Left hindlimb (tissue), 1 donor: ENCODE measurements around the gene RAB11FIP4.

Experiments
- DNase-seq: peaks from one replicate; pipeline ENCODE4 v3.0.0-alpha.2; 2018

Gene RAB11FIP4

DNA sequence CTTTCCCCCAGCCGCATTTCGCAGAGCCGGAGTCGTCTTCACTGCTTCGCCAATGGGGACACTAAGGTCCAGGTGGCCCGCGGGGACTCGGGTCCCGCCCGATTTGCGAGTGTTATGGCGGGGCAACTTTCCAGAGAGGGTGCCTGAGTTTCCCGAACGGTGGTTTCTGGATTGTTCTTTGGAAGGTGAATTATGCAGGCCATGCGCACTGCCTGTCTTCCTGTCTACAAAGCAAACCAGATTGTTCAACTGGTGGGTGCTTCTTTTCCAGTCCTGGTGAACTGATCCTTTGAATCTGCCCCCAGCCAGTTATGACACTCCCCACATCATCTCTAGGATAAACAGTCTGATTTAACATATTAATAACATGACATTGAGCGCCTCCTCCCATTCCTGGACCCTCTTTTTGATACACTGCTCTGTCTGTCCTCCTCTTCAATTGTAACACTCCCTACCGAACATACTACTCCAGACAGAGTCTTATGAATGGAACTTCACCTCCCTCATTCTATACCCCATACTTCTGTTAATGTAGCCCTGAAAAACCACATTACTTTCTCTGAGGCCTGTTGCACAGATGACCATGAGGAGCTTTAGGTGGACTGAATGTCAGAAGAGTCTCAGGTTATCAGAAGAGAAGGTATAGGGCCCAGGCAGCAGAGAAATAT is 159.0 kb downstream of the RAB11FIP4 start:
- DNase-seq, result no peak

GRCh38 chr17:31552568-31552967 is 161.1 kb downstream of the RAB11FIP4 start:
- no peak for DNase-seq

DNA sequence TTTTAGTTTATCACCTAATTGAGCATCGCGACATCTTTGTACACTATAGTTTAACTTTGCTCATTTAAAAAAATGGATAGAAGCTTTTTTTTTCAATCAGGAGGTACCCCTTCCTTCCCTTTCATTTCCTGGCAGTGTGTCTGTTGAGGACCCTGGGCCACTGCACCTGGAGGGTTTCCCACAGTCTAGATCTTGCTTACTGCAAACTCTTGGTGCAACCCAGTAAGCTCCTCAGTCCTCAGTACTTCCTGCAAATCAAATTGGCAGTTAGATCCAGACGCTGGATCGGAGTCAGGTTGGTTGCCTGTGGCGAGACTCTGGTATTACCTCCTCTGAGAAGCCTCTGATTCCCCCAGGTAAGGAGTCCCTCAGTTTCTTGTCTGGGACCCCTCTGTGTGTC is 162.0 kb downstream of the RAB11FIP4 start:
- no peak for DNase-seq

DNA sequence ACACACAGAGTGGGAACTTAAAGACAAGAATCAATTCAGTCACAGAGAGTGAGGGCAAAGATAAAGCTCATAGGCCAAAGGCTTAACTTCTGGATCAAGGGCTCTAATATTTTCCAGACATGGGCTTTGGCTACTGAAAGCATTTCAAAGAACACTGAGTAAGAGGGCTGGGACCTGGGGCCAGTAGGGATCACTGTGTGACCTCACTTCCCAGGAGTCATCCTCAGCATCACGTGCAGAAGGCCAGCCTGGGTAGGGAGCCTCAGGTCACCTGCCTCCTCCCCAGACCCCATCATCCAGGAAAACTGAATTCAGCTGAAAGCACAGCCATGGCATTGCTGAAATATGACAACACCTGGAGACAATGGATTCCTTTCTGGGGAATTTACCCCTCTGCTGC is 163.5 kb downstream of the RAB11FIP4 start:
- no peak for DNase-seq

- peak; percentile 22 for DNase-seq
Observed at GRCh38 chr17:31556969-31557645, 165.6 kb downstream of the RAB11FIP4 start.

DNA sequence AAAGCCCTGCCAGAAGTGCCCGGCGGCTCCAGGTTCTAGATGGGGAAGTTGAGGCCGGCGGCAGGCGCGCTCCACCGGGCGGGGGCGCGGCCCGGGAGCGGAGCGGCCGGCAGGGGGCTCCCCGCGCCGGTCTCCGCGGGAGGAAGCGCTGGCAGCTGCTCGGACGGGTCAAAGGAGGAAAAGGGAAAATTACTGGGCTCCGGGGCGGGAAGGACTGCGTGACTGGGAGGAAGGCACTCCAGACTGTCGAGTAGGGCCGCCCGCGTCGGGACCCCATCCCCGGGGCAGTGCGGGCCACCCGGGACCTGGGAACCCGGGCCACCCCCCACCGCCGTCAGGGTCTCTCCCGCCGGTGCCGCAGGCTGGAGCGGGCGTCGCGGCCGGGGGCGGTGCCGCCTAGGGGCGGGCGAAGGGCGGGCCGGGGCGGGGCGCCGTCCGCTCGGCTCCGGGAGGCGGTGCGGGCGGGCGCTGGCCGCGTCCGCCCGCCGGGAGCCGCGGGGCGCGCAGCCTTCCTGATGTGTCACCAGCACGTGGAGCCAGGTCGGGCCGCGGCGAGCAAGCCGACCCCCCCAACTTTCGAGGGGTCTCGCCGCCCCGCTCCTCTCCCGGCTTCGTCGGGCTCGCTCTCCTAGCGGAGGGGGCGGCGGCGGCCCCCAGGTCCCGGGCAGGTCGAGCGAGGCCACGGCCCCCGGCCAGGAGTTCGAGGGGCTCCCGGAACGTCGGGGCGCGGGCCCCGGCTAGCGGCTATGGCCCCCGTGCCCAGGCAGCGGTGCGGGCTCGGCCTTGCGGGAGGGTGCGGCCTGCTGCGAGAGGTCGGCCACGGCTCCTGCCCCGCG is 167.5 kb downstream of the RAB11FIP4 start:
- peak; percentile 88 for DNase-seq

DNA sequence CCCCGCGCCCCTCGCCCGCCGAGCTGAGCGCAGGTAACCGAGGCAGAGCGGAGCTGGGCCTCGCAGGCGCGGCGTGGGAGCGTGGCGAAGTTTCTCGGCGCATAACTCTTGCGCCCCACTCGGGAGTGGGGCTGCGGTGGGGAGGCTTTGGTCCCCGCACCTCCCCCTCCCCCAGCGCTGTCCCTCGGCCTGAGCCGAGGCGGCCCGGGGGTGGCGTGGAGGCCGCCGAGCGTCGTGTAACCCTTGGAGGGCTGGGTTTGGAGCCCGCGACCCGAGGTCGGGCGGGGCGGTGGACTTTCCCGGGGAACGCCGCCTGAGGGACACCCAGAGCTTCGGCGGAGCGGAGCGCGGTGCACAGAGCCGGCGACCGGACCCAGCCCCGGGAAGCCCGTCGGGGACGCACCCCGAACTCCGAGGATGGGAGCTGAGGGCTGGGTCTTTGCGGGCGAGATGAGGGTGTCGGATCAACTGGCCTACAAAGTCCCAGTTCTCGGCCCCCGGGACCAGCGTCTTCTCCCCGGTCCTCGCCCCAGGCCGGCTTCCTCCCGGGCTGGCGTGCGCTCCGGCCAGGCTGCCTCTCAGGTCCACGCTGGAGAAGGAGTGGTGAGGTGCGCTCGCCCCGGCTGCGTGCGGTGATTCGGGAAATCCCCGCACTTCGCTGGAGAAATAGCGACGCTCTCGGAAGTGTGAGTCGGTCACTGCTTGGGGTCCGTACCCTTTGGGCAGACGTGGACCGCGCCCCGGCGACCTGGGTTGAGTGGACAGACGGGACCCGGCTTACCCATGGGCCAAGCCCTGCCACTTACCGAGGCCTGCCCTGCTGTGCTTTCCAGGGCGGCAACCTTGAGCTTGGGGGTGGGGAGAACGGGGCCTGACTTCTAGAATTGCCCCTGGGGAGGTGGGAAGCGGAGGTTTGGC is 168.4 kb downstream of the RAB11FIP4 start:
- no peak for DNase-seq

DNA sequence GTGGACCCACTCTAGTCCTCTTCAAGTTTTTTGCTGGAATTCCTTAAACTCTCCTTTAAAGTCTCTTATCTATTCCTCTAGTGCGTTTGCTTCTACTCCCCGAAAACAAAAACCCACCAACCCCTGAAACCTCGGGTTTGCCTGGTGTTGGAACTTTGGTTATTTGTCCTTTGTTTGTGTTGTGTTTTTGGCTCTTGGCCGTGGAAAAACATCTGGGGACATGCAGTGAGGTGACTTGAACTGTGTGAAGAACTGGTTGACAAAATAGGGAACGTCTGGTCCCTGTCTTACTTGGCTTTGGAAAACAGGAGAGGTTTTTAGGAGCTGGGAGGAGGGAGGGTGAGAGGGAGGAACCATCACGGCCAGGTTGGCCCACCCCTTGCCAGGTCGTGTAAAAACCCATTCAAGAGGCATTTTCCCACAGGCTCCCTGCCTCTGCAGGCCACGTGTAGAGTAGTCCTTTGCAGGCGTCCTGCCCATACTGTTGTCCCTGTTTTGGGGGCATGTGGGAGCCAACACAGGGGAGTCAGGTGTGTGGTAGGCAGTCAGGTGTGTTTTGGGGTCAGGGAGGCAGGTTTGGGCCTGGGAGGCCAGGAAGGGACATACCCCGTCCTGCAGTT is 169.3 kb downstream of the RAB11FIP4 start:
- no peak for DNase-seq

DNA sequence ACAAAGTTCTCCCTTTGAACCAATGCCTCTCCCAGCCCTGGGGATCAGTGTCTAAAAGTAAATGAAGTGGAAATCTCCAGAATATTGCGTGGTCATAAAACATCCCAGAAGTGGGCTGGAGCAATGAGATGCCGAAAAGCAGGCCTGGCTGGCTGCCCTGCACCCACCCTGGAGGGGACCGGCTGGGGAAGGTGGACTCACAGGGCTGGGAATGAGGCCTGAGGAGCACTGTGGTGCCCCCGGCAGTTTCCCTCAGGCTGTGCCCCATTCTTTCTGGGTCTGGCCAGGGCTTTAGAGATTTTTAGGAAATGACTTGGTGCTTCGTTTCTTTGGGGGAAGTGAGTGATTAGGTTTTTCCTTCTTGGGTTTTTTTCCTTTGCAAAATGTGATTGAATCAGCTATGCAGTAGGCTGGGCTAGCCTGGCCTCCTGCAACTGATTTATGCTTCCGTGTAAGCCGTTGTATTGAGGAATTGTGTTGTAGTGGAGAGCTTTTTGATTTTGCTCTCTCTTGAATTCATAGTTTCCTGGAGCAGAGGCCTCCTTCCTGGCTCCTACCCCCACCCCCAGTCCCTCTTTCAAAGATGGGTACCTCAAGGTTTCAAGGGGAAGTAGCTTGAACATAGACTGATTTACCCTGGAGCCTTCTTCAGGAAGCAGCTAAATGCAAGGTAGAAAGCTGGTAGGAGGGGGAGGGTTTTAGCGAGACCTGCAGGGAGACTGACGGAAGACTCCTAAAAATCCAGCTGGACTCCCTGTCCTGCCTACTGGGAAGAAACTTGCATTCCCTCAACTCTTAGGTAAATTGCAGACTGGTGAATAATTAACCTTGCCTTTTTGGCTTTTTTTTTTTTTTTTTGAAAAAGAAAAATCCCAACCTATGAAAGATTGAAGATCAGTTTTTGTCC is 170.2 kb downstream of the RAB11FIP4 start:
- peak; percentile 62 for DNase-seq

- no peak for DNase-seq
Observed at GRCh38 chr17:31562376-31562840, 170.9 kb downstream of the RAB11FIP4 start.

- no peak for DNase-seq
Observed at GRCh38 chr17:31564291-31564690, 172.8 kb downstream of the RAB11FIP4 start.

DNA sequence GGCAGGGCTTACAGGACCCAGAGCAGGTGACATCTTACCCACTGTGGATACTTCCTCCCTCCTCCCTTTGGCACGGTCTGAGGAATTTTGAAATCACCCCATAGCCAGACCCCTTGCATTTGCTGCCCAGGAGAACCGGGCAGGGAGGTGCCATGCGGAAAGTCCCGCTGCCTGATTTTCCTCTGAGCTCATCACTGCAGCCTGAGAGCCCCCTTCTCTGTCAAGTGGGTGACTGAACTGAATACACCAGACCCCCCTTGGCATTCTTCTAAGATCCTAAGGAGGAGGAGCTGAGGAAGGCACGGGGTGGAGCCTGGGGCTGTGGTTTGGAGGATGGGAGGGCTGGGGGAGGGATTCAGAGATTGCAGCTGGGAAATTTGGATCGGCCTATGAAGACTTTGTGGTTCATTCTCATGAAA is 173.4 kb downstream of the RAB11FIP4 start:
- DNase-seq, result peak; percentile 57

GRCh38 chr17:31565652-31566051 is 174.2 kb downstream of the RAB11FIP4 start:
- no peak for DNase-seq

DNA sequence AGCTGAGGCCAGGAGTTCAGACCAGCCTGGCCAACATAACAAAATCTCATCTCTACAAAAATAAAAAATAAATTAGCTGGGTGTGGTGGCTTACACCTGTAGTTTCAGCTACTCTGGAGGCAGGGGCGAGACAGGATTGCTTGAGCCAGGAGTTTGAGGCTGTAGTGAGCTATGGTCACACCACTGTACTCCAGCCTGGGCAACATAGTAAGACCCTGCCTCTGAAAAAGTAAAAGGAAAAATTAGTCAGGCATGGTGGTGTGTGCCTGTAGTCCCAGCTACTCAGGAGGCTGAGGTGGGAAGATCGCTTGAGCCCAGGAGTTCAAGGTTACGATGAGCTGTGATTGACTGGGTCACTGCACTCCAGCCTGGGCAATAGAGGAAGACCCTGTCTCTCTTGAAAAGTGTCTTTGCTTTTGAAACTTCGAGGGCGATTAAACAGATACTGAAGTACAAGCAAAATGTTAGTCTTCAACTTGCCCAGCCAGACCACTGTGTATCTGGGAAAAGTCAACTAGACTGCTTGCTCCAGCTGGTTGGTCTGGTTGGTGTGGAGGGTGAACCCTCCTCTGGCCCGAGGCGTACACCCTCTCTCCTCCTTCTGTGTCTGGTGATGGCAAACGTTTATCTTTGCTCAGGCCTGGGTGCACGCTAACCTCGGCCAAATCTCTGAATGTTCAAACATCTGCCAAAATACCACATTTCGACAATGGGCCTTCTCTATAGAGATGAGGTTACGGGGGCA is 174.9 kb downstream of the RAB11FIP4 start:
- no peak for DNase-seq

- no peak for DNase-seq
Observed at GRCh38 chr17:31566992-31567373, 175.5 kb downstream of the RAB11FIP4 start.

DNA sequence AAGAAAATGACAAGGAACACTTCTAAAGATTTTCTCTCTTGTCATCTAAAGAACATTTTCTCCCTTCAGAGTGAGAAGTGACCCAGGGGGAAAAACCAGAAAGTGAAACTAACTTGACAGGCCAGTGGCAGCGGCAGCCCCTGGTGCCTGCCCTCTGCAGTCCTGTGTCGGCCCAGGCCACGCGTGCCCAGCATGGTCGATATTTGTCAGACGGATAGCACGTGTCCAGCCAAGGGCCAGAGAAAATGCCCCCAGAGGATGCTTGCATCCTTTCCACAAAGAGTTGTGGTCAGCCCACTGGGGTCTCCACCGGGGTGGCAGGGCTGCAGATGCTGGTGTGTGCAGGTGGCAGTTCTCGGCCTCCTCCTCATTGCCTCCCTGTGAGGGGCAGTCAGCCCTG is 176.6 kb downstream of the RAB11FIP4 start:
- no peak for DNase-seq

GRCh38 chr17:31568539-31568938 is 177.1 kb downstream of the RAB11FIP4 start:
- no peak for DNase-seq

- no peak for DNase-seq
Observed at GRCh38 chr17:31570231-31570630, 178.8 kb downstream of the RAB11FIP4 start.

- peak; percentile 80 for DNase-seq
Observed at GRCh38 chr17:31570951-31571892, 179.7 kb downstream of the RAB11FIP4 start.
